DMS114 treated with DMSO at 0.1 percent for 48 hours (cell line): ENCODE data around the gene OBSCN.
A peak's percentile ranks its signal among the peaks of the same experiment; 100 is the strongest.
"Not testable (repeated sequence)": the region's sequence is repeated elsewhere in the genome, so short reads cannot be mapped to it uniquely, and the experiment has no call there.

Experiments used
- DNase-seq: peaks from one replicate; lab custom pipeline; 2025; ENCODE audit not compliant: unreplicated experiment; lab: John Stamatoyannopoulos, UW

OBSCN gene

GRCh38 chr1:228225165-228225710 lies 17.4 kb downstream of the OBSCN start:
- no peak for DNase-seq

- DNase-seq = no peak
Measured at GRCh38 chr1:228225740-228226139, 17.9 kb downstream of the OBSCN start.

GRCh38 chr1:228226141-228226874 lies 18.5 kb downstream of the OBSCN start:
- DNase-seq = no peak

- DNase-seq = peak; percentile 15
Measured at GRCh38 chr1:228226956-228227791, 19.3 kb downstream of the OBSCN start.

GRCh38 chr1:228228147-228228546 lies 20.3 kb downstream of the OBSCN start:
- not testable (repeated sequence) for DNase-seq

- no peak for DNase-seq
Measured at GRCh38 chr1:228228601-228229074, 20.8 kb downstream of the OBSCN start.

- DNase-seq = no peak
Measured at GRCh38 chr1:228231189-228231588, 23.3 kb downstream of the OBSCN start.

- DNase-seq = no peak
Measured at GRCh38 chr1:228233136-228233535, 25.3 kb downstream of the OBSCN start.

- no peak for DNase-seq
Measured at GRCh38 chr1:228234921-228235320, 27.1 kb downstream of the OBSCN start.

- DNase-seq = no peak
Measured at GRCh38 chr1:228236744-228237143, 28.9 kb downstream of the OBSCN start.

GRCh38 chr1:228238007-228238406 lies 30.2 kb downstream of the OBSCN start:
- no peak for DNase-seq

- no peak for DNase-seq
Measured at GRCh38 chr1:228238461-228238860, 30.6 kb downstream of the OBSCN start.

GRCh38 chr1:228240411-228241240 lies 32.8 kb downstream of the OBSCN start:
- DNase-seq = no peak

- no peak for DNase-seq
Measured at GRCh38 chr1:228241259-228241658, 33.4 kb downstream of the OBSCN start.

GRCh38 chr1:228242409-228242808 lies 34.6 kb downstream of the OBSCN start:
- DNase-seq = no peak

GRCh38 chr1:228243093-228243492 lies 35.2 kb downstream of the OBSCN start:
- DNase-seq = no peak

GRCh38 chr1:228243989-228244388 lies 36.1 kb downstream of the OBSCN start:
- not testable (repeated sequence) for DNase-seq

- DNase-seq = no peak
Measured at GRCh38 chr1:228245111-228245510, 37.3 kb downstream of the OBSCN start.

- no peak for DNase-seq
Measured at GRCh38 chr1:228246216-228246900, 38.5 kb downstream of the OBSCN start.

- DNase-seq = no peak
Measured at GRCh38 chr1:228249513-228250305, 41.9 kb downstream of the OBSCN start.
